Liver (tissue), 9 donors: Measurements from ENCODE around the gene PCDHGB3. TPM values are rescaled to one million over a fixed set of nuclear protein-coding genes. Genes with fewer than 3 reads are reported as not detected.
A peak's percentile ranks its signal among the peaks of the same experiment; 100 is the strongest.

Experiments
- DNase-seq: peaks from one replicate; pipeline ENCODE4 v3.0.0-alpha.2; 2017; ENCODE audit warnings: low spot score
- H3K27ac ChIP-seq, 2 donors: one replicate each; pipeline ENCODE4 v1.7.0; 2013; ENCODE audit warnings: inconsistent platforms in 2 of 2, low read length in 2 of 2, control low read depth in 1 of 2, low read depth in 1 of 2, mild to moderate bottlenecking in 1 of 2
- H3K27me3 ChIP-seq, 4 donors: one replicate each; pipeline versions ENCODE4 v1.6.1 to v1.7.0; 2013; ENCODE audit warnings: low read length in 3 of 4, inconsistent platforms in 1 of 4, mild to moderate bottlenecking in 1 of 4, moderate library complexity in 1 of 4; ENCODE audit not compliant: control insufficient read depth in 4 of 4, insufficient read depth in 4 of 4
- H3K36me3 ChIP-seq, 4 donors: one replicate each; pipeline versions ENCODE4 v1.6.1 to v1.7.0; 2013; ENCODE audit warnings: low read length in 3 of 4, mild to moderate bottlenecking in 3 of 4, low read depth in 1 of 4, moderate library complexity in 1 of 4; ENCODE audit not compliant: control insufficient read depth in 4 of 4, insufficient read depth in 3 of 4
- H3K4me1 ChIP-seq, 4 donors: one replicate each; pipeline versions ENCODE4 v1.6.1 to v1.7.0; 2013; ENCODE audit warnings: low read length in 3 of 4, mild to moderate bottlenecking in 3 of 4, moderate library complexity in 1 of 4; ENCODE audit not compliant: control insufficient read depth in 4 of 4, insufficient read depth in 4 of 4
- H3K4me3 ChIP-seq, 3 donors: one replicate each; pipeline versions ENCODE4 v1.6.1 to v1.7.0; 2013; ENCODE audit warnings: low read length in 3 of 3, control low read depth in 1 of 3, low read depth in 1 of 3, mild to moderate bottlenecking in 1 of 3
- H3K9ac ChIP-seq, 2 donors: one replicate each; pipeline ENCODE4 v1.7.0; 2013; ENCODE audit warnings: low read length in 2 of 2, mild to moderate bottlenecking in 2 of 2, moderate library complexity in 2 of 2, control low read depth in 1 of 2, low read depth in 1 of 2
- H3K9me3 ChIP-seq, 4 donors: one replicate each; pipeline versions ENCODE4 v1.6.1 to v1.7.0; 2013; ENCODE audit warnings: low read length in 3 of 4; ENCODE audit not compliant: control insufficient read depth in 4 of 4
- CTCF ChIP-seq: fragments of 150-350 bp; IDR thresholded peaks from 2 replicates; pipeline ENCODE4 v1.5.1; 2017; ENCODE audit warnings: improper control_type of control experiment, low read depth, low read length; ENCODE audit not compliant: missing input control
- FOXA1 ChIP-seq: IDR thresholded peaks from 2 replicates; pipeline ENCODE4 v1.6.1; 2016; ENCODE audit warnings: antibody characterized with exemption
- FOXA2 ChIP-seq: IDR thresholded peaks from 2 replicates; pipeline ENCODE4 v1.6.1; 2016; ENCODE audit warnings: antibody characterized with exemption
- GABPA ChIP-seq, 2 donors: IDR thresholded peaks in 1 of 2; conservative IDR thresholded peaks in 1 of 2; 2 replicates each; pipeline ENCODE4 v1.6.1; 2016; ENCODE audit warnings: antibody characterized with exemption in 2 of 2, mild to moderate bottlenecking in 1 of 2, moderate library complexity in 1 of 2
- HNF4A ChIP-seq, 2 donors: conservative IDR thresholded peaks; 2 replicates each; pipeline ENCODE4 v1.6.1; 2016; ENCODE audit warnings: antibody characterized with exemption in 2 of 2, mild to moderate bottlenecking in 2 of 2
- MAX ChIP-seq: IDR thresholded peaks from 2 replicates; pipeline ENCODE4 v1.6.1; 2016; ENCODE audit warnings: antibody characterized with exemption
- RAD21 ChIP-seq, 2 donors: IDR thresholded peaks; 2 replicates each; pipeline ENCODE4 v1.6.1; 2016; ENCODE audit warnings: antibody characterized with exemption in 2 of 2, mild to moderate bottlenecking in 2 of 2
- REST ChIP-seq: IDR thresholded peaks from 2 replicates; pipeline ENCODE4 v1.6.1; 2016; ENCODE audit warnings: antibody characterized with exemption, mild to moderate bottlenecking
- SP1 ChIP-seq: IDR thresholded peaks from 2 replicates; pipeline ENCODE4 v1.6.1; 2018; ENCODE audit warnings: antibody characterized with exemption, mild to moderate bottlenecking
- YY1 ChIP-seq: IDR thresholded peaks from 2 replicates; pipeline ENCODE4 v1.6.1; 2016; ENCODE audit warnings: antibody characterized with exemption, mild to moderate bottlenecking
- WGBS: extraction: QIAGEN DNeasy Blood & Tissue Kit; methylation state at CpG from one replicate; pipeline ENCODE4 v1.1.7; 2013; 5-methylcytosine and 5-hydroxymethylcytosine counted together
- polyA plus RNA-seq, 2 donors: library from polyadenylated mRNA; stranded (reverse) in 1 of 2; unstranded in 1 of 2; fragments of 200-250 nt in 1 of 2; fragments of >200 nt in 1 of 2; fragmentation: Nextera tagmentation in 1 of 2; extraction: Ambion mirVana in 1 of 2; gene quantifications; one replicate each; pipeline versions ENCODE4 v1.2.1 to v1.2.3, GENCODE V29; 2013 to 2015
- total RNA-seq, 2 donors: library from RNA; depleted of rRNA; stranded (reverse); fragments of >200 nt; gene quantifications; one replicate each; pipeline ENCODE4 v1.2.3, GENCODE V29; 2014
- donor health status: healthy.
- donor health status: healthy.
- donor health status: healthy.
- donor health status: healthy.
- donor health status: healthy.

Gene PCDHGB3
- total and polyA plus RNA-seq, 4 donors: 0.07 to 1.2 (median 0.37) TPM; not detected in 1

- Histone ChIP-seq H3K27me3 (peaks cover 0 to 17% (median 9%) of the 10 kb centered on the region in 4 donors), H3K4me1 (no peaks in the 10 kb centered on the region), H3K4me3 (peak within 1 kb of the TSS; percentile 16 to 61 (median 38)), H3K36me3 (peaks cover 0 to 2% (median 0%) of the 10 kb centered on the region in 4 donors), H3K9ac (no peak within 1 kb of the TSS), H3K9me3 (peaks cover 26 to 78% (median 37%) of the 10 kb centered on the region in 4 donors), H3K27ac (no peak within 1 kb of the TSS)
- TF ChIP-seq RAD21 (IDR thresholded peaks at IDR 0.05) (peak; percentile 21 to 33), CTCF (peak; percentile 19), YY1 (no peak)
- 21% methylated on average over 9 of the region's 9 CpGs for WGBS
- no peak for DNase-seq
Observed at GRCh38 chr5:141343242-141343952, 26.6 kb upstream of the PCDHGB3 start, which contains the start of gene PCDHGA3. Gene PCDHGA3, plus strand, starts transcription at chr5:141343829. Its CDS starts 205 bp downstream, at chr5:141344034.

- Histone ChIP-seq H3K4me3 (peak overlapping the region in 2 of 3 donors; percentile 16 to 42), H3K36me3 (peaks cover 0 to 2% (median 0%) of the 10 kb centered on the region in 4 donors), H3K9me3 (peaks cover 29 to 78% (median 37%) of the 10 kb centered on the region in 4 donors), H3K27ac (no peak overlapping the region), H3K9ac (no peak overlapping the region), H3K4me1 (no peaks in the 10 kb centered on the region), H3K27me3 (peaks cover 0 to 13% (median 6%) of the 10 kb centered on the region in 4 donors)
- DNase-seq: no peak
- WGBS: 26% methylated on average over 31 of the region's 31 CpGs
- TF ChIP-seq GABPA (IDR thresholded peaks at IDR 0.05 in 1 of 2, conservative IDR thresholded peaks at IDR 0.05 in 1 of 2): no peak
- no peak for TF ChIP-seq MAX
- TF ChIP-seq FOXA2: no peak
- TF ChIP-seq CTCF: no peak
- no peak for TF ChIP-seq FOXA1
- no peak for TF ChIP-seq HNF4A (conservative IDR thresholded peaks at IDR 0.05)
- no peak for TF ChIP-seq REST
- no peak for TF ChIP-seq YY1
- no peak for TF ChIP-seq RAD21 (IDR thresholded peaks at IDR 0.05)
- TF ChIP-seq SP1: no peak
Observed at GRCh38 chr5:141343953-141344463, 26.0 kb upstream of the PCDHGB3 start.
